K562 (cell line): ENCODE data around the gene FGR. TPM values are rescaled to one million over a fixed set of nuclear protein-coding genes. Genes with fewer than 3 reads are reported as not detected.

Experiments
- BRD9 ChIP-seq: fragments of 450-650 bp; IDR thresholded peaks from 2 replicates; pipeline ENCODE4 v1.6.1; 2018; ENCODE audit warnings: low read depth; ENCODE audit not compliant: partially characterized antibody
- CC2D1A ChIP-seq: fragments of 450-650 bp; IDR thresholded peaks from 2 replicates; pipeline ENCODE4 v1.6.1; 2017; ENCODE audit warnings: mild to moderate bottlenecking
- CXXC5 ChIP-seq: fragments of 250-450 bp; sonication (Bioruptor Pico); IDR thresholded peaks from 2 replicates; pipeline ENCODE4 v1.8.0; 2022; ENCODE audit warnings: inconsistent platforms, mild to moderate bottlenecking, moderate library complexity
- ELK1 ChIP-seq: sonication (generic); formaldehyde crosslinking; IDR thresholded peaks from 2 replicates; pipeline ENCODE4 v1.8.1; 2022; ENCODE audit warnings: missing genetic modification reagents
- FOS ChIP-seq: IDR thresholded peaks from 3 replicates; pipeline ENCODE4 v1.6.1; 2011; ENCODE audit not compliant: insufficient read length; ENCODE audit errors: extremely low read depth
- FOXM1 ChIP-seq, 2 experiments: fragments of 450-650 bp in 1 of 2; sonication (generic) in 1 of 2; formaldehyde crosslinking in 1 of 2; IDR thresholded peaks; 2 replicates each; pipeline versions ENCODE4 v1.6.1 to v1.9.0; 2017 to 2022; ENCODE audit warnings: low read depth in 2 of 2, mild to moderate bottlenecking in 2 of 2, missing genetic modification reagents in 1 of 2, moderate library complexity in 1 of 2
- NEUROD1 ChIP-seq: fragments of 150-350 bp; IDR thresholded peaks from 2 replicates; pipeline ENCODE4 v1.6.1; 2014; ENCODE audit warnings: borderline replicate concordance, low read length, low read depth; ENCODE audit not compliant: partially characterized antibody
- NKRF ChIP-seq: fragments of 450-650 bp; IDR thresholded peaks from 2 replicates; pipeline ENCODE4 v1.6.1; 2016; ENCODE audit warnings: borderline replicate concordance
- PRMT5 ChIP-seq: sonication (generic); formaldehyde crosslinking; IDR thresholded peaks from 2 replicates; pipeline ENCODE4 v1.5.0; 2020; ENCODE audit warnings: missing genetic modification reagents
- RNF219 ChIP-seq: fragments of 250-450 bp; sonication (Bioruptor Pico); IDR thresholded peaks from 2 replicates; pipeline ENCODE4 v1.5.0; 2022; ENCODE audit warnings: mild to moderate bottlenecking
- STAT6 ChIP-seq: sonication (generic); formaldehyde crosslinking; IDR thresholded peaks from 2 replicates; pipeline ENCODE4 v1.8.1; 2023; ENCODE audit warnings: mild to moderate bottlenecking, missing genetic modification reagents
- U2AF1 ChIP-seq: fragments of 200-400 bp; formaldehyde crosslinking; optimal IDR thresholded peaks from 2 replicates; pipeline ENCODE3; 2017; ENCODE audit warnings: mild to moderate bottlenecking, low read depth, low read length, moderate library complexity
- ZNF239 ChIP-seq: fragments of 250-450 bp; sonication (Bioruptor Pico); IDR thresholded peaks from 2 replicates; pipeline ENCODE4 v1.4.0; 2020; ENCODE audit warnings: mild to moderate bottlenecking
- ZNF263 ChIP-seq: sonication (generic); formaldehyde crosslinking; IDR thresholded peaks from 2 replicates; pipeline ENCODE4 v1.8.0; 2022; ENCODE audit warnings: mild to moderate bottlenecking, missing genetic modification reagents, borderline replicate concordance
- ZNF280B ChIP-seq: fragments of 250-450 bp; sonication (Bioruptor Pico); IDR thresholded peaks from 2 replicates; pipeline ENCODE4 v1.5.1; 2021; ENCODE audit warnings: mild to moderate bottlenecking
- ZNF347 ChIP-seq: fragments of 450-650 bp; formaldehyde crosslinking; IDR thresholded peaks from 2 replicates; pipeline ENCODE4 v1.4.0; 2020; ENCODE audit warnings: low read depth, mild to moderate bottlenecking, moderate library complexity
- ZNF384 ChIP-seq: IDR thresholded peaks from 2 replicates; pipeline ENCODE4 v1.6.1; 2012; ENCODE audit warnings: low read depth, low read length, improper control_type of control experiment
- polyA plus RNA-seq, 8 experiments: library from polyadenylated mRNA; depleted of rRNA in 4 of 8; stranded (reverse) in 5 of 8; unstranded in 3 of 8; fragments of >200 nt; fragmentation: Nextera tagmentation in 2 of 8; fragmentation: Illumina TruSeq in 1 of 8; extraction: Ambion mirVana in 2 of 8; extraction: Trizol in 1 of 8; gene quantifications; 2 replicates each; pipeline versions ENCODE4 v1.2.1 to v1.2.3, GENCODE V29; 2011 to 2014; ENCODE audit warnings: inconsistent platforms in 1 of 8, missing spikeins in 1 of 8
- total RNA-seq, 7 experiments: library from RNA; depleted of rRNA in 6 of 7; stranded (reverse); fragments of >200 nt in 6 of 7; fragmentation: Illumina TruSeq in 2 of 7; extraction: Trizol in 2 of 7; gene quantifications; 2 replicates each; pipeline versions ENCODE4 v1.2.1 to v1.2.3, GENCODE V29; 2011 to 2021; ENCODE audit warnings: low replicate concordance in 1 of 7

The FGR gene
- total and polyA plus RNA-seq, 9 of the 15 experiments (the other 6 are each of a cell fraction or from before 2014, with no cell fraction given): 0.04 to 0.11 TPM; not detected in 7

- TF ChIP-seq ZNF263 (CRISPR knock-in tag): 0 out of 2 replicates have a peak, but pooled peaks have one; percentile 18
- 0 out of 2 replicates have a peak, but pooled peaks have one; percentile 34 for TF ChIP-seq NKRF
- TF ChIP-seq FOS: no peak
- no peak for TF ChIP-seq ZNF280B (CRISPR knock-in tag)
- no peak for TF ChIP-seq NEUROD1
- TF ChIP-seq ZNF239 (CRISPR knock-in tag): no peak
- peak; percentile 32; the same call in 1 of the 2 replicates for TF ChIP-seq CC2D1A
- peak; percentile 32 for TF ChIP-seq BRD9
- no peak for TF ChIP-seq ZNF347 (CRISPR knock-in tag)
- TF ChIP-seq ELK1 (CRISPR knock-in tag): no peak
- TF ChIP-seq ZNF384: 0 out of 2 replicates have a peak, but pooled peaks have one; percentile 50
- TF ChIP-seq FOXM1 (IDR thresholded peaks at IDR 0.05; ENCODE audit: low read depth): no peak
- TF ChIP-seq FOXM1 (CRISPR knock-in tag; IDR thresholded peaks at IDR 0.05; ENCODE audit: low read depth): no peak
- no peak for TF ChIP-seq CXXC5
- no peak for TF ChIP-seq PRMT5
- no peak for TF ChIP-seq STAT6 (CRISPR knock-in tag)
- TF ChIP-seq RNF219 (CRISPR knock-in tag): no peak
- no peak for TF ChIP-seq U2AF1
Measured at GRCh38 chr1:27666791-27667254, 31.8 kb upstream of the FGR start (continued).
